ENCODE measurements around the gene SLFN12. TPM values are rescaled to one million over a fixed set of nuclear protein-coding genes. Genes with fewer than 3 reads are reported as not detected.

Gene SLFN12
- total and polyA plus RNA-seq, 10 of the 15 experiments (the other 5 are each of a cell fraction or from before 2014, with no cell fraction given): 8.7 to 18.5 (median 13.4) TPM

- no peak for TF ChIP-seq ZNF622 (IDR thresholded peaks at IDR 0.05)
- no peak for TF ChIP-seq RUNX3 (IDR thresholded peaks at IDR 0.05; ENCODE audit: low read length)
- TF ChIP-seq, protein P1, sequence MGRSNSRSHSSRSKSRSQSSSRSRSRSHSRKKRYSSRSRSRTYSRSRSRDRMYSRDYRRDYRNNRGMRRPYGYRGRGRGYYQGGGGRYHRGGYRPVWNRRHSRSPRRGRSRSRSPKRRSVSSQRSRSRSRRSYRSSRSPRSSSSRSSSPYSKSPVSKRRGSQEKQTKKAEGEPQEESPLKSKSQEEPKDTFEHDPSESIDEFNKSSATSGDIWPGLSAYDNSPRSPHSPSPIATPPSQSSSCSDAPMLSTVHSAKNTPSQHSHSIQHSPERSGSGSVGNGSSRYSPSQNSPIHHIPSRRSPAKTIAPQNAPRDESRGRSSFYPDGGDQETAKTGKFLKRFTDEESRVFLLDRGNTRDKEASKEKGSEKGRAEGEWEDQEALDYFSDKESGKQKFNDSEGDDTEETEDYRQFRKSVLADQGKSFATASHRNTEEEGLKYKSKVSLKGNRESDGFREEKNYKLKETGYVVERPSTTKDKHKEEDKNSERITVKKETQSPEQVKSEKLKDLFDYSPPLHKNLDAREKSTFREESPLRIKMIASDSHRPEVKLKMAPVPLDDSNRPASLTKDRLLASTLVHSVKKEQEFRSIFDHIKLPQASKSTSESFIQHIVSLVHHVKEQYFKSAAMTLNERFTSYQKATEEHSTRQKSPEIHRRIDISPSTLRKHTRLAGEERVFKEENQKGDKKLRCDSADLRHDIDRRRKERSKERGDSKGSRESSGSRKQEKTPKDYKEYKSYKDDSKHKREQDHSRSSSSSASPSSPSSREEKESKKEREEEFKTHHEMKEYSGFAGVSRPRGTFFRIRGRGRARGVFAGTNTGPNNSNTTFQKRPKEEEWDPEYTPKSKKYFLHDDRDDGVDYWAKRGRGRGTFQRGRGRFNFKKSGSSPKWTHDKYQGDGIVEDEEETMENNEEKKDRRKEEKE (IDR thresholded peaks at IDR 0.05): no peak
Observed at GRCh38 chr17:35407531-35407930, 24.8 kb downstream of the SLFN12 start (continued).

GRCh38 chr17:35406568-35406967 lies 25.7 kb downstream of the SLFN12 start:
- no peaks in the 10 kb centered on the region for H3K27me3 ChIP-seq (replicated peaks in 1 of 2; ENCODE audit: control insufficient read depth in 2 of 2, insufficient read depth in 2 of 2, low read length in 1 of 2)
- no peak for DNase-seq (ENCODE audit: low read depth, low spot score)
- FAIRE-seq: no peak
- ChIA-PET POLR2A (no interaction called here), CTCF (interaction anchor here (1.0 kb wide), 2 partner anchors 17 to 127 kb away, joined by 3 read pairs; no protein-coding TSS in a partner anchor), RAD21 (ENCODE audit: unreplicated experiment) (no interaction called here), SMC1A (ENCODE audit: uncharacterized antibody, unreplicated experiment) (no interaction called here)
- TF ChIP-seq ZSCAN29 (IDR thresholded peaks at IDR 0.05): no peak
- TF ChIP-seq BCL11A (IDR thresholded peaks at IDR 0.05; ENCODE audit: low read depth, low read length): no peak
- TF ChIP-seq SRF (IDR thresholded peaks at IDR 0.05; ENCODE audit: low read depth in 2 of 2, low read length in 2 of 2): no peak
- TF ChIP-seq RBBP5 (conservative IDR thresholded peaks at IDR 0.05): no peak
- no peak for TF ChIP-seq SMC3 (IDR thresholded peaks at IDR 0.05; ENCODE audit: borderline replicate concordance, low read length)
- TF ChIP-seq EED (IDR thresholded peaks at IDR 0.05; ENCODE audit: low read depth): no peak
- TF ChIP-seq, protein P2, sequence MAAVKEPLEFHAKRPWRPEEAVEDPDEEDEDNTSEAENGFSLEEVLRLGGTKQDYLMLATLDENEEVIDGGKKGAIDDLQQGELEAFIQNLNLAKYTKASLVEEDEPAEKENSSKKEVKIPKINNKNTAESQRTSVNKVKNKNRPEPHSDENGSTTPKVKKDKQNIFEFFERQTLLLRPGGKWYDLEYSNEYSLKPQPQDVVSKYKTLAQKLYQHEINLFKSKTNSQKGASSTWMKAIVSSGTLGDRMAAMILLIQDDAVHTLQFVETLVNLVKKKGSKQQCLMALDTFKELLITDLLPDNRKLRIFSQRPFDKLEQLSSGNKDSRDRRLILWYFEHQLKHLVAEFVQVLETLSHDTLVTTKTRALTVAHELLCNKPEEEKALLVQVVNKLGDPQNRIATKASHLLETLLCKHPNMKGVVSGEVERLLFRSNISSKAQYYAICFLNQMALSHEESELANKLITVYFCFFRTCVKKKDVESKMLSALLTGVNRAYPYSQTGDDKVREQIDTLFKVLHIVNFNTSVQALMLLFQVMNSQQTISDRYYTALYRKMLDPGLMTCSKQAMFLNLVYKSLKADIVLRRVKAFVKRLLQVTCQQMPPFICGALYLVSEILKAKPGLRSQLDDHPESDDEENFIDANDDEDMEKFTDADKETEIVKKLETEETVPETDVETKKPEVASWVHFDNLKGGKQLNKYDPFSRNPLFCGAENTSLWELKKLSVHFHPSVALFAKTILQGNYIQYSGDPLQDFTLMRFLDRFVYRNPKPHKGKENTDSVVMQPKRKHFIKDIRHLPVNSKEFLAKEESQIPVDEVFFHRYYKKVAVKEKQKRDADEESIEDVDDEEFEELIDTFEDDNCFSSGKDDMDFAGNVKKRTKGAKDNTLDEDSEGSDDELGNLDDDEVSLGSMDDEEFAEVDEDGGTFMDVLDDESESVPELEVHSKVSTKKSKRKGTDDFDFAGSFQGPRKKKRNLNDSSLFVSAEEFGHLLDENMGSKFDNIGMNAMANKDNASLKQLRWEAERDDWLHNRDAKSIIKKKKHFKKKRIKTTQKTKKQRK (IDR thresholded peaks at IDR 0.05; ENCODE audit: low read depth, low read length): no peak
- no peak for TF ChIP-seq POLR2AphosphoS5 (IDR thresholded peaks at IDR 0.05; ENCODE audit: low read length)
- no peak for TF ChIP-seq CHD2 (IDR thresholded peaks at IDR 0.05; ENCODE audit: borderline replicate concordance, low read depth, low read length)
- no peak for TF ChIP-seq STAT3 (IDR thresholded peaks at IDR 0.05; ENCODE audit: low read depth, low read length)
- peaks cover 6 to 12% of the 10 kb centered on the region in 2 experiments; a peak in 3 of 4 replicates for H3K36me3 ChIP-seq (ENCODE audit: control insufficient read depth in 2 of 2, insufficient read depth in 2 of 2, low read length in 1 of 2)
- no peak overlapping the region for H2AFZ ChIP-seq (ENCODE audit: control insufficient read depth, low read depth, low read length)
- intact Hi-C loops (cut with micrococcal nuclease; ENCODE audit: unreplicated experiment) (no loop called here), in situ Hi-C loops (cut with MboI) (no loop called here)
- no peaks in the 10 kb centered on the region for H3K79me2 ChIP-seq (ENCODE audit: control insufficient read depth, insufficient read depth, low read length)
- no peak overlapping the region for H3K27ac ChIP-seq (ENCODE audit: control insufficient read depth, insufficient read depth)
- H3K4me1 ChIP-seq (ENCODE audit: control insufficient read depth, insufficient read depth, low read length): no peaks in the 10 kb centered on the region
- H3K9me3 ChIP-seq (replicated peaks; ENCODE audit: control insufficient read depth, insufficient read depth, low read length): no peaks in the 10 kb centered on the region; the same call in 2 of the 3 replicates
- WGBS (ENCODE audit: insufficient coverage, insufficient replicate concordance, low lambda C conversion rate, missing lambda C conversion rate): 66% methylated on average over 1 of the region's 1 CpG
- no peak overlapping the region for H3K4me2 ChIP-seq (ENCODE audit: control insufficient read depth, insufficient read depth)
- H4K20me1 ChIP-seq (ENCODE audit: control insufficient read depth, insufficient read depth): no peaks in the 10 kb centered on the region
- BruUV-seq (replicated peaks): no TSS peak
- no peak for ATAC-seq
- H3K4me3 ChIP-seq: no peak overlapping the region
- H3K9ac ChIP-seq (ENCODE audit: control insufficient read depth, insufficient read depth, low read length): no peak overlapping the region
